C1 segment of cervical spinal cord (tissue), 14 donors: ENCODE measurements around the gene OXNAD1.

Source experiments
- DNase-seq, 14 donors: peaks; one replicate each; lab custom pipeline; 2025; lab: John Stamatoyannopoulos, UW

OXNAD1 gene

DNA sequence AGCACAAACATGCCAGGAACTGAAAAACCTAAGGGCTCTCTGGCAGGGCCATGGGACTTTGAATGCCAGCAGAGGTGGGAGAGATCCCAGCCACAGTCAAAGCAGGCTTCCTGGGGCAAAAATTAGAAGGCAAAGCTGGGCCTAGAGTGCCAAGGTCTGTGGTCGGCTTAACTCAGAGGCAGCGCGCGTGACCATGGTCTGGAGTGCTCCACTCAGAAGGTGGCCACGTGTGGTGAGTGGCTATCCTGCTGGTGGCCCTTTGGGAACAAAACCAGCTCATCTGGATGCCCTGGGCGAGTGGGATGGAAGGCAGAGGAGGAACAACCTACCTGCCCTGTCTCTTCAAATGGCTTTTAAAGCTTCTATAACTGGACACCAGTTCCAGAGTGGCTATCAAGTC is 63.1 kb downstream of the OXNAD1 start:
- no peak for DNase-seq

GRCh38 chr3:16329036-16329825 is 64.2 kb downstream of the OXNAD1 start:
- peak in 1 of 14 donors; percentile 63 for DNase-seq

DNA sequence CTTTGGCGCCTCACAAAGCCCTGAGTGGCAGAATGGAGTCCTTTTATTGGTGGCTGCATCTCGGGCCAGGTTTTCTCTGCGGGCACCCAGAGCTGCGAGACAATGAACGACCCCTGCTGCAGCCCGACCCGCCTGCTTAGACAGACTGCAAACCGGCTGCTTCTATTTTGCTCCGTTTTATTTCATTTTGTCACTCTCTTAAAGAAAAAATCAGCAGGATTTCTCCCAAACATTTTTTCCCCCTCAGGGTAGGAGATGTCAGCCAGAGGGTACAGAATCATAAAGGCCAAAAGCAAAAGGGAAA is 64.8 kb downstream of the OXNAD1 start:
- no peak for DNase-seq

DNA sequence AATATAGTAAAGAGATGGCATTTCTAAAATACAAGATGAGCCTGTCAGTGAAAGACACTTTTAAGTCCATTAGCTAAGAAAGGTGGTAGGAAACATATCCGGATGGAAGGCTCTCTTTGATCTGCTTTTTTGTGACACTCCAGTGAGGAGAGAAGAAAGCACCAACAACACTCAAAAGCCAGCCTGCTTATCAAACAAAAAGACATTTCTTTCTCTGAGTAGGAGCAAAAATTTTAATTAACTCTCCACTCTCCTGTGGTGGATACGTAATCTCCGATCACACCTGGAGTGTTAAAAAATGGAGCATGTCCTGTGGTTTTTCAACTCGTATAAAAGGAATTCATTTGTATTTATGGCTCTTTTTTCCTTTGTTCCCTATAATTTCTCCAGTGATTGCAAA is 65.3 kb downstream of the OXNAD1 start:
- DNase-seq: no peak

- no peak for DNase-seq
These were observed 66.4 kb downstream of the OXNAD1 start for GRCh38 chr3:16331319-16331883.

DNA sequence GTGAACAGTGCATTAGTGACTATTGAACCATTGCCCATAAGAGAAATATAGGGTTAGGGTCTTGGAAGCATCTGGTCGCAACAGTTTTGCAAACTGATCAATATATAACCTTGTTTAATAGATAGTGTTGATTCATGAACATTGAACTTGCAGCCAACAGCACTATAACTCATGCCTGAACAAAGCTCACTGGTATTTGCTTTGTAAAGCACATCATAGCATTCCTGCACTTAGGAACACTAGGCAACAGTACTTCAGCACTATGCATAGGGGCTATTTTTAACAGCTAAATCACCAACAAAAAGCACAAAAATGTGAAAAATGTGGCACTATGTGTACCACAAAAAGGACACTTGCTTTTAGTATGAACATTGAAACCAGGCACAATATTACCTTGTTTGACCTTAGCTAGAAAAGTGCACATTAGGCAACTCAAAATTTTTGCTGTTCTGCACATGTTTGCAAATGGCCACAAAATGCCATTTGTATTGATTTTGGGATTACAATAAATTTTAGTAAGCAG is 68.0 kb downstream of the OXNAD1 start:
- no peak for DNase-seq

GRCh38 chr3:16334909-16335308 is 69.9 kb downstream of the OXNAD1 start:
- DNase-seq: no peak

- no peak for DNase-seq
These were observed 70.3 kb downstream of the OXNAD1 start for GRCh38 chr3:16335333-16335732.

- no peak for DNase-seq
These were observed 71.0 kb downstream of the OXNAD1 start for GRCh38 chr3:16335772-16336645.

- no peak for DNase-seq
These were observed 71.8 kb downstream of the OXNAD1 start for GRCh38 chr3:16336825-16337224.

GRCh38 chr3:16337856-16338540 is 73.0 kb downstream of the OXNAD1 start:
- DNase-seq: no peak

DNA sequence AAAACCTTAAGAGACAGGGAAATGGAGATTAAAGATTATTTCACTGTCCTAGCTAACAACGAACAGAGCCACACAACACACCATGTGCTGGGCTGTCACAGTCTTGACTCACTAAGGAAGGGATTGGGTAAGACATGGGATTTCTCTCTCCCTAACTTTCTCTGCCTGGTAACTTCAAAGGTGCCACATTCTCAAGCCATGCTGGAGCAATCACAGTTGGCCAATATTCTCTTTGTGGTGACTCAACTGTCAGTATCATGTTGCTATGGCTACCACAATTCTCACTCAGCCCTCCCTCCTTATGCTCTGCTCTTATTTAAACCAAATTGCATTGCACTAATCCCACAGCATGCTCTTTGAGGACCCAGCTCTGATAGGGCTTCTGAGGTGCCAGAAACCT is 74.0 kb downstream of the OXNAD1 start:
- peak in 1 of 14 donors; percentile 23 for DNase-seq

GRCh38 chr3:16343101-16343500 is 78.1 kb downstream of the OXNAD1 start:
- no peak for DNase-seq

GRCh38 chr3:16346413-16347081 is 81.5 kb downstream of the OXNAD1 start:
- DNase-seq: no peak

DNA sequence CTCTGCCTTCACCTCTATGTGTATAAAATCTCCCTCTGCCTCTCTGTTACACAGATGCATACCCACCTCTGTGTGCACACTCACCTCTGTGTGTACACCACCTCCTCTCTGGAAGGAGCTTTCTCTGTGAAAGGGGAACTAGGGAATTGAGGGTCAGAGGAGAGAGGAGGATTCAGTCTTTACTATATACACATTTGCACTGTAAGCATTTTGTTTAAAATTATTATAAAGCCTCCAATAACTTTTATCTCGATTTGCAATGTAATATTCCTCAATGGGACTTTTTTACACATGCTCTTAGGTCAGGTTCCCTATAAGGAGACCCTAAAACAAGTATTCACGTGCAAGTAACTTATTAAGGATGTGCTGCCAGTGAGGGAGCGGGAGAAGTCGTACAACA is 82.5 kb downstream of the OXNAD1 start:
- DNase-seq: no peak

DNA sequence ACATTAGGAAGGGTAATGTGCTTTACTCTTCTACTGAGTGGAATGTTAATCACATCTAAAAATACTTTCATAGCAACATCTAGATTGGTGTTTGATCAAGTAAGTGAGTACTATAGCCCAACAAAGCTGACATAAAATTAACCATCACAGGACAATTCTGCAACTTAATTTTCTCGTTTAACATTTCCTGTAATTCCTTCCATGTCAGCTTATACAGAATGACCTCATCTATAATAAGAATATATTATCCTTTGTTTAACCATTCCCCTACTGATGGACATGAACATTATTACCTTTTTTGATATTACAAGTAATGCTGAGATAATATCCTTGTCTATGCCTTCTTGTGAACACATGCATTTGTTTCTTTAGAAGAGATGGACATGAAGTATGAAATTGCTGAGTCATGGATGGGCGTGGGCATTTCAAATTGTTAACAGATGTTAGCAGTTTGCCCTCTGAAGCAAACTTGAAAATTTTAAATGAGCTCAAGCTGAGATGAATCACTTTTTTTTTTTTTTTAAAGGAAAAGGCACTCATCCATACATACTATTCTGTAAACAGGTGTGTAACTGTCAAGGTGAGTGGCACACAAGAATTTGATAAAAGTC is 85.1 kb downstream of the OXNAD1 start:
- no peak for DNase-seq

- DNase-seq: no peak
These were observed 85.7 kb downstream of the OXNAD1 start for GRCh38 chr3:16350597-16351318.

DNA sequence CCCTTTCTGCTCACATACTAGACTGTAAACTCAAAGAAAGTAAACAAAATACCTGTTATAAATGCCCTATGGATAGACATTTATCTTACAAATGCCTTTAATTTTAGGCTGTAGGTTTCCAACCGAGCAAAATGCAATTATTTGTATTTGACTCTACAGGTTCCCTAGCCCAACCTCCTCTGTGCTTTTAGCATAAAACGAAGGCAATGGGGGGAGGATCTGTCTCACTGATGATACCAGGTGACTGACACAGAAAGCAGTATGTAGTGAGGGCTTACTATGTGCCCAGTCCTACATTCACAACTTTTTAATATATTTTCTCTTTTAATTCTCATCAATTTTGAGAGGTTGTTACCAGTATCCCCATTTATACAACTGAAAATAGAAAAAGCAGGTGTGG is 87.4 kb downstream of the OXNAD1 start:
- DNase-seq: no peak

GRCh38 chr3:16354291-16354690 is 89.3 kb downstream of the OXNAD1 start:
- DNase-seq: no peak
